ENCODE results near the gene LRP5.
"Not testable (repeated sequence)": the region's sequence is repeated elsewhere in the genome, so short reads cannot be mapped to it uniquely, and the experiment has no call there.

The LRP5 gene

DNA sequence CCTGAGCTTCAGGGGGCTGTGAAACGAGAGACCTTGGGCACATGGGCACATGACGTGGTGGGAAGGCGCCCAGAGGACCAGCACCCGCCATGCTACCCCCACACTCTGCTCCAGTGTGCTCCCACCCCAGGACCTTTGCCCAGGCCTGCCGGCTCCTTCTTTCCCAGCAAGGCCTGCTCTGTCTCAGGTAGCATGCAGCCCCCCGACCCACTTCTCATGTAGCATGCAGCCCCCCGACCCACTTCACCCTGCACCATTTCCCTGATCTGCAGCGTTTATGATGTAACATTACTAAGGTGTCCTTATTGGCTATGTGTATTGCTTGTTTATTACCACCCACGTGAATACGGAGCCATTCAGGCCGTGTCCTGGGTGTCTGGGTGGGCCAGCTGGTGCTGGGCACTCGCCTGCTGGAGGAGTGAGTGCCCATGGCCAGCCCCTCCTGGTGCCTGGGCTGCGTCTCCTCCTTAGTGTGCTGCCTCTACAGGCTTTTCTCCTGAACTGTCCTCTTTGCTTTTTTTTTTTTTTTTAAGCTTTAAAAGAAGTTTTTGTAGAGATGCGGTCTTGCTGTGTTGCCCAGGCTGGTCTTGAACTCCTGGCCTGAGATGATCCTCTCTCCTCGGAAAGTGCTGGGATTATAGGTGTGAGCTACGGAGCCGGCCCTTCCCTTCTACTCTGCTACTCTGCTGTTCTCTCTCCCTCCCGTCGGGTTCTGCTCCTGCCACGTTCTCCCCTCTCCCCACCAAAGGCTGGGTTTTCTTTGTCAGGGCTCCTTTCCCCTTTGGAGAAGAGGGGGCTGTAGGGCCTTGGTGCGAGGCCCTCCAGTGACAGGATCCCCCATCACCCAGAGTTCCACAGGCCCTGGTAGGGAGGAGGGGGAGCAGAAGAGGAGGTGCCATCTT lies 29.4 kb downstream of the LRP5 start:
- Histone ChIP-seq H3K9me3 (ENCODE audit: insufficient read depth, low read depth, low read length) (no peaks in the 10 kb centered on the region), H3K4me1 (ENCODE audit: insufficient read depth, low read length, poor library complexity, severe bottlenecking) (peaks cover 14% of the 10 kb centered on the region), H3K9ac (ENCODE audit: low read depth, low read length, poor library complexity, severe bottlenecking) (no peak overlapping the region), H3F3A (ENCODE audit: low read depth) (no peaks in the 10 kb centered on the region), H2AFZ (ENCODE audit: low read length) (no peak overlapping the region), H3K27me3 (ENCODE audit: insufficient read depth, low read length, poor library complexity, severe bottlenecking) (no peaks in the 10 kb centered on the region), H3K79me2 (ENCODE audit: insufficient read depth, low read length) (peaks cover 90% of the 10 kb centered on the region), H3K9me2 (replicated peaks; ENCODE audit: low read depth, low read length) (no peaks in the 10 kb centered on the region), H3K4me2 (ENCODE audit: low read depth, low read length, poor library complexity, severe bottlenecking) (no peak overlapping the region), H3K36me3 (ENCODE audit: insufficient read depth, low read length) (no peaks in the 10 kb centered on the region), H3K4me3 (ENCODE audit: low read length, poor library complexity, severe bottlenecking) (no peak overlapping the region), H4K20me1 (ENCODE audit: insufficient read depth, low read length, poor library complexity, severe bottlenecking) (peaks cover 42% of the 10 kb centered on the region)
- TF ChIP-seq EZH2phosphoT487 (IDR thresholded peaks at IDR 0.05; ENCODE audit: borderline replicate concordance) (no peak), CTCF (conservative IDR thresholded peaks at IDR 0.05; ENCODE audit: low read length) (peak; percentile 41)

- peaks cover 91% of the 10 kb centered on the region for H3K79me2 ChIP-seq (ENCODE audit: insufficient read depth, low read length)
- no peaks in the 10 kb centered on the region for H3F3A ChIP-seq (ENCODE audit: low read depth)
- no peaks in the 10 kb centered on the region for H3K9me2 ChIP-seq (replicated peaks; ENCODE audit: low read depth, low read length)
- no peak overlapping the region for H3K4me2 ChIP-seq (ENCODE audit: low read depth, low read length, poor library complexity, severe bottlenecking)
- no peak for TF ChIP-seq EZH2phosphoT487 (IDR thresholded peaks at IDR 0.05; ENCODE audit: borderline replicate concordance)
- no peak for TF ChIP-seq CTCF (conservative IDR thresholded peaks at IDR 0.05; ENCODE audit: low read length)
- peaks cover 8% of the 10 kb centered on the region for H3K4me1 ChIP-seq (ENCODE audit: insufficient read depth, low read length, poor library complexity, severe bottlenecking)
- H3K4me3 ChIP-seq (ENCODE audit: low read length, poor library complexity, severe bottlenecking), result no peak overlapping the region
- H3K27me3 ChIP-seq (ENCODE audit: insufficient read depth, low read length, poor library complexity, severe bottlenecking), result no peaks in the 10 kb centered on the region
- H3K36me3 ChIP-seq (ENCODE audit: insufficient read depth, low read length), result no peaks in the 10 kb centered on the region
- H4K20me1 ChIP-seq (ENCODE audit: insufficient read depth, low read length, poor library complexity, severe bottlenecking), result peaks cover 42% of the 10 kb centered on the region
- H3K9me3 ChIP-seq (ENCODE audit: insufficient read depth, low read depth, low read length), result no peaks in the 10 kb centered on the region
- H3K9ac ChIP-seq (ENCODE audit: low read depth, low read length, poor library complexity, severe bottlenecking), result no peak overlapping the region
- no peak overlapping the region for H2AFZ ChIP-seq (ENCODE audit: low read length)
These were observed 30.2 kb downstream of the LRP5 start for GRCh38 chr11:68342459-68343158.

DNA sequence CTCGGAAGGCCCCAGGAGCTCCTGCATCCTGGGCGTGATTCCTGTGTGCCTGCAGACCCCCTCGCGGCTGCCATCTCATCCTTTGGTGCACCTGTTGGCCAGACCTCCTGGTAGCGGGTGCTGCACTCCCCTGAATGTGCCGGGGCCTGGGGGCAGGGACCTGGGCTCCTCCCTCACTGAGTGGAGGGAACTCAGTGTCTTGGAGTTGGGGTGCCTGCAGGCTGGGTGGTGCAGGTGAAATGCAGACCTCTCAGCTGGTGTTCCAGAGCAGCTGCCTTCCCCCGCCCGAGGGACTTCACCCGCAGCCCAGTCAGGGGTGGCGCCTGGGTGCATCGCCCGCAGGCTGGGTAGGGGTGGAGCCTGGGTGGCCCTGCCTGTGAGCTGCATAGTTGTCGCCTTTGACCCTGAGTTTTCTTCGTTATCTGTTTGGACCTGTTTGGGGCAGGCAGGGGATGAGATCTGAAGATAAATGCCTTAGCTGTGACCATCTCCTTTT lies 31.4 kb downstream of the LRP5 start:
- H3K9ac ChIP-seq (ENCODE audit: low read depth, low read length, poor library complexity, severe bottlenecking), result no peak overlapping the region
- no peak overlapping the region for H3K4me3 ChIP-seq (ENCODE audit: low read length, poor library complexity, severe bottlenecking)
- no peaks in the 10 kb centered on the region for H3F3A ChIP-seq (ENCODE audit: low read depth)
- no peak for TF ChIP-seq CTCF (conservative IDR thresholded peaks at IDR 0.05; ENCODE audit: low read length)
- TF ChIP-seq EZH2phosphoT487 (IDR thresholded peaks at IDR 0.05; ENCODE audit: borderline replicate concordance), result no peak
- H2AFZ ChIP-seq (ENCODE audit: low read length), result no peak overlapping the region
- H4K20me1 ChIP-seq (ENCODE audit: insufficient read depth, low read length, poor library complexity, severe bottlenecking), result peaks cover 42% of the 10 kb centered on the region
- H3K4me2 ChIP-seq (ENCODE audit: low read depth, low read length, poor library complexity, severe bottlenecking), result no peak overlapping the region
- H3K79me2 ChIP-seq (ENCODE audit: insufficient read depth, low read length), result peaks cover 85% of the 10 kb centered on the region
- H3K27me3 ChIP-seq (ENCODE audit: insufficient read depth, low read length, poor library complexity, severe bottlenecking), result no peaks in the 10 kb centered on the region
- H3K9me2 ChIP-seq (replicated peaks; ENCODE audit: low read depth, low read length), result no peaks in the 10 kb centered on the region
- peaks cover 8% of the 10 kb centered on the region for H3K4me1 ChIP-seq (ENCODE audit: insufficient read depth, low read length, poor library complexity, severe bottlenecking)
- no peaks in the 10 kb centered on the region for H3K9me3 ChIP-seq (ENCODE audit: insufficient read depth, low read depth, low read length)
- no peaks in the 10 kb centered on the region; the same call in 1 of the 2 replicates for H3K36me3 ChIP-seq (ENCODE audit: insufficient read depth, low read length)

DNA sequence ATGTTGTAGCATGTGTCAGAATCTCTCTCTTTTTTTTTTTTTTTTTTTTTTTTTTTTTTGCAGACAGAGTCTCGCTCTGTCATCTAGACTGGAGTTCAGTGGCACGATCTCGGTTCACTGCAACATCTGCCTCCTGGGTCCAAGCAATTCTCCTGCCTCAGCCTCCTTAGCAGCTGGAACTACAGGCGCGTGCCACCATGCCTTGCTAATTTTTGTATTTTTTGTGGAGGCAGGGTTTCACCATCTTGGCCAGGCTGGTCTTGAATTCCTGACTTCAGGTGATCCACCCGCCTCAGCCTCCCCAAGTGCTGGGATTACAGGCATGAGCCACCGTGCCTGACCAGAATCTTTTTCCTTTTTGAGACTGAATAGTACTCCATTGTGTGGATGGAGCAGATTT lies 32.4 kb downstream of the LRP5 start:
- H3K9me3 ChIP-seq (ENCODE audit: insufficient read depth, low read depth, low read length); H3F3A ChIP-seq (ENCODE audit: low read depth); H3K4me3 ChIP-seq (ENCODE audit: low read length, poor library complexity, severe bottlenecking); H3K36me3 ChIP-seq (ENCODE audit: insufficient read depth, low read length); H3K4me2 ChIP-seq (ENCODE audit: low read depth, low read length, poor library complexity, severe bottlenecking); H3K9ac ChIP-seq (ENCODE audit: low read depth, low read length, poor library complexity, severe bottlenecking); H3K4me1 ChIP-seq (ENCODE audit: insufficient read depth, low read length, poor library complexity, severe bottlenecking); H2AFZ ChIP-seq (ENCODE audit: low read length); H3K9me2 ChIP-seq (replicated peaks; ENCODE audit: low read depth, low read length); H3K27me3 ChIP-seq (ENCODE audit: insufficient read depth, low read length, poor library complexity, severe bottlenecking): not testable (repeated sequence)
- Histone ChIP-seq H4K20me1 (ENCODE audit: insufficient read depth, low read length, poor library complexity, severe bottlenecking) (peaks cover 42% of the 10 kb centered on the region), H3K79me2 (ENCODE audit: insufficient read depth, low read length) (peaks cover 76% of the 10 kb centered on the region)

All from Loucy (cell line).